ENCODE results near the gene PRR13. TPM values are rescaled to one million over a fixed set of nuclear protein-coding genes. Genes with fewer than 3 reads are reported as not detected.

PRR13 gene
- total and polyA plus RNA-seq, 2 donors (not counting 3 experiments of a cell fraction or from before 2014, with no cell fraction given): 68.9 to 139 TPM

DNA sequence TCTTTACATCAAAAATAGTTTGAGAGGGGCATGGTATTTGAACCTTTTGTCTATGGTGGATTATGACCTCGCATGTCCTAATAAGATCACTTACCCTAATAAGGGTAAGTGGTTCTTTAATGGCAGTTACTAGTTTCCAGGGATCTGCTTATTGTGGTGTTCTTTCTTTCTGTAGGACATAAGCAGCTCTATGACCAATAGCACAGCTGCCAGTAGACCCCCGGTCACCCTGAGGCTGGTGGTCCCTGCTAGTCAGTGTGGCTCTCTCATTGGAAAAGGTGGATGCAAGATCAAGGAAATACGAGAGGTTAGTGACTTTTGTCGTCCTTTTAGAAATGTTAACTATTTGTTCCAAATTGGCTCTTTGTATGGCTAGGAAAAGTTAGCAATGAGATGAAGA, 17.6 kb downstream of the PRR13 start:
- CTCF ChIA-PET: interaction anchor here (0.7 kb wide), 1 partner anchor 107 kb away, joined by 3 read pairs; no protein-coding TSS in a partner anchor
- dilution Hi-C loops (cut with MboI; ENCODE audit: extremely low pct_ligation_motif_present, low sequenced_read_pairs) (no loop called here), intact Hi-C loops (cut with micrococcal nuclease) (no loop called here)
- H3K4me2 ChIP-seq (ENCODE audit: insufficient read depth, low read length): no peak overlapping the region
- H4K20me1 ChIP-seq (replicated peaks; ENCODE audit: control insufficient read depth, extremely low read depth, insufficient read depth, low read length): peaks cover 17% of the 10 kb centered on the region
- no peak for DNase-seq (ENCODE audit: low read depth, low spot score)
- POLR2A ChIA-PET: no interaction called here
- no peak for TF ChIP-seq MYC (IDR thresholded peaks at IDR 0.05; ENCODE audit: low read depth, low read length)
- no peak for TF ChIP-seq POLR2AphosphoS5 (IDR thresholded peaks at IDR 0.05; ENCODE audit: insufficient read depth, low read depth, low read length)
- TF ChIP-seq FOS (IDR thresholded peaks at IDR 0.05; ENCODE audit: borderline replicate concordance, insufficient read depth, low read length): no peak
- no peak for TF ChIP-seq GATA2 (IDR thresholded peaks at IDR 0.05; ENCODE audit: insufficient read depth, insufficient read length, low read depth, low read length)
- TF ChIP-seq, protein P1, sequence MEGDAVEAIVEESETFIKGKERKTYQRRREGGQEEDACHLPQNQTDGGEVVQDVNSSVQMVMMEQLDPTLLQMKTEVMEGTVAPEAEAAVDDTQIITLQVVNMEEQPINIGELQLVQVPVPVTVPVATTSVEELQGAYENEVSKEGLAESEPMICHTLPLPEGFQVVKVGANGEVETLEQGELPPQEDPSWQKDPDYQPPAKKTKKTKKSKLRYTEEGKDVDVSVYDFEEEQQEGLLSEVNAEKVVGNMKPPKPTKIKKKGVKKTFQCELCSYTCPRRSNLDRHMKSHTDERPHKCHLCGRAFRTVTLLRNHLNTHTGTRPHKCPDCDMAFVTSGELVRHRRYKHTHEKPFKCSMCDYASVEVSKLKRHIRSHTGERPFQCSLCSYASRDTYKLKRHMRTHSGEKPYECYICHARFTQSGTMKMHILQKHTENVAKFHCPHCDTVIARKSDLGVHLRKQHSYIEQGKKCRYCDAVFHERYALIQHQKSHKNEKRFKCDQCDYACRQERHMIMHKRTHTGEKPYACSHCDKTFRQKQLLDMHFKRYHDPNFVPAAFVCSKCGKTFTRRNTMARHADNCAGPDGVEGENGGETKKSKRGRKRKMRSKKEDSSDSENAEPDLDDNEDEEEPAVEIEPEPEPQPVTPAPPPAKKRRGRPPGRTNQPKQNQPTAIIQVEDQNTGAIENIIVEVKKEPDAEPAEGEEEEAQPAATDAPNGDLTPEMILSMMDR (IDR thresholded peaks at IDR 0.05; ENCODE audit: extremely low read depth in 1 of 2, insufficient read depth in 1 of 2, low read depth in 1 of 2, low read length in 2 of 2): no peak
- TF ChIP-seq, protein P2, sequence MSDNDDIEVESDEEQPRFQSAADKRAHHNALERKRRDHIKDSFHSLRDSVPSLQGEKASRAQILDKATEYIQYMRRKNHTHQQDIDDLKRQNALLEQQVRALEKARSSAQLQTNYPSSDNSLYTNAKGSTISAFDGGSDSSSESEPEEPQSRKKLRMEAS (IDR thresholded peaks at IDR 0.05; ENCODE audit: insufficient read depth, insufficient read length): no peak
- no peak for TF ChIP-seq JUN (IDR thresholded peaks at IDR 0.05; ENCODE audit: borderline replicate concordance, insufficient read depth, insufficient read length, low read depth)
- no peak for TF ChIP-seq POLR2A (IDR thresholded peaks at IDR 0.05; ENCODE audit: low read depth, low read length)
- no peak for TF ChIP-seq EZH2 (IDR thresholded peaks at IDR 0.05; ENCODE audit: borderline replicate concordance, low read depth, low read length, severe bottlenecking)
- no peaks in the 10 kb centered on the region for H3K9me1 ChIP-seq (replicated peaks; ENCODE audit: control insufficient read depth, extremely low read depth, insufficient read depth, low read length)
- no TSS peak for BruUV-seq (replicated peaks)
- peaks cover 55 to 77% of the 10 kb centered on the region in 2 experiments for H3K36me3 ChIP-seq (ENCODE audit: control insufficient read depth in 2 of 2, extremely low read depth in 1 of 2, insufficient read depth in 2 of 2, low read length in 2 of 2)
- H3K4me3 ChIP-seq (replicated peaks in 1 of 3; ENCODE audit: insufficient read depth in 1 of 3, low read depth in 1 of 3, low read length in 3 of 3): no peak overlapping the region
- H3K27ac ChIP-seq (ENCODE audit: insufficient read depth, low read depth, low read length): no peak overlapping the region
- FAIRE-seq: no peak
- H2AFZ ChIP-seq (ENCODE audit: low read depth, low read length): no peak overlapping the region
- no peaks in the 10 kb centered on the region for H3K27me3 ChIP-seq (ENCODE audit: control insufficient read depth in 2 of 2, insufficient read depth in 2 of 2, low read length in 2 of 2)
- H3K9ac ChIP-seq (replicated peaks; ENCODE audit: extremely low read depth, insufficient read depth, low read length): no peak overlapping the region
- peaks cover 3% of the 10 kb centered on the region for H3K4me1 ChIP-seq (ENCODE audit: control insufficient read depth, extremely low read depth, insufficient read depth, low read length)
- H3K79me2 ChIP-seq (ENCODE audit: control insufficient read depth, insufficient read depth, low read length): peaks cover 94% of the 10 kb centered on the region
- H3K9me3 ChIP-seq (replicated peaks; ENCODE audit: control insufficient read depth, insufficient read depth, low read length): no peaks in the 10 kb centered on the region
